GM12865 (cell line): ENCODE measurements around the gene PANK4.

ENCODE experiments used
- DNase-seq: peaks from one replicate; pipeline ENCODE4 v3.0.0; 2010; ENCODE audit warnings: low read depth
- H3K4me3 ChIP-seq: 2 replicates; pipeline ENCODE4 v1.5.1; 2011; ENCODE audit warnings: mild to moderate bottlenecking, low read depth, low read length, control low read depth
- CTCF ChIP-seq: IDR thresholded peaks from 2 replicates; pipeline ENCODE4 v1.5.1; 2011; ENCODE audit warnings: low read length, control low read depth, low read depth, inconsistent platforms; ENCODE audit not compliant: insufficient read depth; ENCODE audit errors: missing control alignments

Gene PANK4

DNA sequence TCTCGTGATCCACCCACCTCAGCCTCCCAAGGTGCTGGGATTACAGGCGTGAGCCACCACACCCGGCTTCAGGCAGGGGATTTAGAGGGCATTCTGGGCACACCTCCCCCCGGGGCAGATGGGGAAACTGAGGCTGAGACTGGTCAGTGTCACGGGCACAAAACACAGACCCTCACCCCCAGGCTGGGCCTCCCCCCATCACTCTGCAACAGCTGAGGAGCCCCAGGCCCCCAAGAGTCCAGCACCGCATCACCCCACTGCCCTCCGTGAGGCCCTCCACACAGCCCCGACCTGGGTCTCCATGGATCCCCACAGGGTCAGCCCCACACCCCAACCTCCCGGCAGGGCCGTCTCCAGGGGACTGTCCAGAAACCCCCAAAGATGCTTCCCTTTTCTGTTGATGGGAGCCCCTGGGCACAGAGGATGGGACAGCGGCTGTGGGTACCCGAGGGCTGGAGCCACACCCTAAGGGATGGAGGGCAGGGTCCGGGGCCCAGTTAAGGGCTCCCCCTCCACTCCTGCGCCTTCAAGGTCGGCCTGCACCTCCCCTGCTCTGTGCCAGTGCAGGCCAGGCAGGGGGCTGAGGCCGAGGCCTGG is 40.8 kb upstream of the PANK4 start:
- no peak overlapping the region for H3K4me3 ChIP-seq
- DNase-seq: no peak
- TF ChIP-seq CTCF: no peak

DNA sequence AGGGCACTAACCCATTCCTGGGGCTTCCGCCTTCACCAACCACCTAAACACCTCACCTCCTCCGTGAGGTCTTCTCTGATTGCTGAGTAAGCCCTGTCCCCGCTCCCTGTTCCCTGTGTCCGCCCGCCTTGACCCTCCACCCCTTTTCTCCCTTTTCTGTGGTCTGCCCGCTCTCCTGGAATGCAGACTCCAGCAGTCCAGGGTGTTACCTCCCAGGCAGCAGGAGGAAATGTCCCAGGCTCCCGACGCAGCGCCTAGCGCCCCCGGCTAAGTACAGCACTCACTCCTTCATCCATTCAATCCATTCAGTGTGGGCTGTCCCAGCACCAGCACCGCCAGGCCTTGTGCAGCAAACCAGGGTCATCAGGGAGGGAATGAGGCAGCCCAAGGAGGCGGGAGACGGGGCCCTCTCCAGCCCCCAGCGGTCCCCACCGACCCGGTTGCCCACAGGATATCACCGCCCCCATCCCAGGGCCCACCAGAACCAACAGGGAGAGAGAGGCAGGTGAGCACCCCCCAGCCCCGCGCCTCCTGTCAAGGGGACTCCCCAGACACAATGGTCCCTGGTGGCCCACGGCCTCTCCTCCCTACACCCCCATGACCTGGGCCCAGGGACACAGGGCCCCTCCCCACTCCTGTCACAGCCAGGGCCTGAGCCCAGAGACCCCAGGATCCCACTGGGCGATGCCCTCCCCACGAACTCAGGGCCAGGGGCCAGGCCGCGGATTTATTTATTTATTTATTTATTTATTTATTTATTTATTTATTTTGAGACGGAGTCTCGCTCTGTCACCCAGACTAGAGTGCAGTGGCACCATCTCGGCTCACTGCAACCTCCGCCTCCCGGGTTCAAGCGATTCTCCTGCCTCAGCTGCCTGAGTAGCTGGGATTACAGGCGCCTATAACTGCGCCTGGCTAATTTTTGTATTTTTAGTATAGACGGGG is 40.0 kb upstream of the PANK4 start:
- no peak for TF ChIP-seq CTCF
- no peak for DNase-seq
- no peak overlapping the region for H3K4me3 ChIP-seq

DNA sequence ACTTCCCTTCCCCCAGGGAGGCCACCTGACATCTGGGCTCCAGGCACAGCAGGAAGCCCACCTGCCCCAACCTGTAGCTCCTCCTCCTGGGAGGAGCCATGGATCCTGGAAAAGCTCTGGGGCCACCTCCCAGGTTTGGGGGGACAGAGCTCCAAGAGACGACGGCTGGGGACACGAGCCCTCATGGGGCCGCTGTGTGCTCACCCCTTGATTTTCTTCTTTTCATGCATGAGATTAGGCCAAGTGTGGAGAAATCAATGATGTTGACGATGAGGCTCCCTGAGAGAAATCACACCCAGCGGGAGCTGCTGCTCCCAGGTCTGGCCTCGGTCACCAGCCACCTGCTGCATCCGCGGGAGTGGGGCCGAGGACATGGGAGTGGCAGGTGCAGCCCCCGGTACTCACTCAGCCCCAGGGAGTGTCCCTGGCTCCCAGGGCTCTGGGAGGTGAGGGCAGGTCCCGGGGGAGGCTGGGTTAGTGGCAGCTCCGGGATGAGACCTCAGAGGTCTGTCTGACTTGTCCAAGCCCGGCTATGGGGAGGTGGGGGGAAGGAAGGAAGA is 38.5 kb upstream of the PANK4 start:
- H3K4me3 ChIP-seq: no peak overlapping the region
- no peak for TF ChIP-seq CTCF
- no peak for DNase-seq

GRCh38 chr1:2564006-2564814 is 37.8 kb upstream of the PANK4 start:
- DNase-seq: no peak
- H3K4me3 ChIP-seq: no peak overlapping the region
- TF ChIP-seq CTCF: no peak

DNA sequence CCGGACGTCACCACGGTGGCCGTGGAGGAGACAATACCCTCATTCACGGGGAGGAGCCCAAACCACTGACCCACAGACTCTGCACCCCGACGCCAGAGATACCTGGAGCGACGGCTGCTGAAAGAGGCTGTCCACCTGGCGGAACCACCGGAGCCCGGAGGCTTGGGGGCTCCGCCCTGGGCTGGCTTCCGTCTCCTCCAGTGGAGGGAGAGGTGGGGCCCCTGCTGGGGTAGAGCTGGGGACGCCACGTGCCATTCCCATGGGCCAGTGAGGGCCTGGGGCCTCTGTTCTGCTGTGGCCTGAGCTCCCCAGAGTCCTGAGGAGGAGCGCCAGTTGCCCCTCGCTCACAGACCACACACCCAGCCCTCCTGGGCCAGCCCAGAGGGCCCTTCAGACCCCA is 36.8 kb upstream of the PANK4 start:
- no peak for DNase-seq
- H3K4me3 ChIP-seq: no peak overlapping the region
- TF ChIP-seq CTCF: no peak
